ENCODE results near the gene FTH1. TPM values are rescaled to one million over a fixed set of nuclear protein-coding genes. Genes with fewer than 3 reads are reported as not detected.

Gene FTH1
- total and polyA plus RNA-seq, 2 of the 13 experiments (the other 11 are each of a cell fraction or from before 2014, with no cell fraction given): 607 to 760 TPM

- TF ChIP-seq HINFP (CRISPR knock-in tag; IDR thresholded peaks at IDR 0.05; ENCODE audit: low read depth): no peak
- TF ChIP-seq ZBTB25 (CRISPR knock-in tag; IDR thresholded peaks at IDR 0.05): 0 out of 2 replicates have a peak, but pooled peaks have one; percentile 44
- no peak for TF ChIP-seq RNF2 (conservative IDR thresholded peaks at IDR 0.05; ENCODE audit: low read depth)
- TF ChIP-seq CREB1 (IDR thresholded peaks at IDR 0.05): no peak
- no peak; the same call in 1 of the 2 replicates for TF ChIP-seq CREB1 (CRISPR knock-in tag; IDR thresholded peaks at IDR 0.05)
- no peak for TF ChIP-seq NFE2 (CRISPR knock-in tag; IDR thresholded peaks at IDR 0.05)
- no peak for TF ChIP-seq CC2D1A (CRISPR knock-in tag; IDR thresholded peaks at IDR 0.05)
- TF ChIP-seq FOXA3 (CRISPR knock-in tag; IDR thresholded peaks at IDR 0.05): peak; percentile 24; the same call in 1 of the 2 replicates
- peak; percentile 44; the same call in 1 of the 2 replicates for TF ChIP-seq CTCF (CRISPR knock-in tag; IDR thresholded peaks at IDR 0.05)
- TF ChIP-seq HNRNPK (IDR thresholded peaks at IDR 0.05; ENCODE audit: low read depth, low read length, poor library complexity, severe bottlenecking): no peak
- TF ChIP-seq ZNF710 (CRISPR knock-in tag; IDR thresholded peaks at IDR 0.05; ENCODE audit: borderline replicate concordance): peak; percentile 78; the same call in 1 of the 2 replicates
- TF ChIP-seq AHDC1 (CRISPR knock-in tag; IDR thresholded peaks at IDR 0.05; ENCODE audit: borderline replicate concordance): peak; percentile 62; the same call in 1 of the 2 replicates
- TF ChIP-seq BCL3 (CRISPR knock-in tag; IDR thresholded peaks at IDR 0.05): peak; percentile 71; the same call in 1 of the 2 replicates
- no peak for TF ChIP-seq ZZZ3 (CRISPR knock-in tag; IDR thresholded peaks at IDR 0.05; ENCODE audit: borderline replicate concordance)
Observed at GRCh38 chr11:62001450-62002191, 34.2 kb upstream of the FTH1 start (continued).

Measured in HepG2 (cell line).